Measurements from ENCODE around the gene IL6R. TPM values are rescaled to one million over a fixed set of nuclear protein-coding genes. Genes with fewer than 3 reads are reported as not detected.

The IL6R gene
- total RNA-seq, 2 experiments from 2014 or later = 2.3 to 2.4 TPM

DNA sequence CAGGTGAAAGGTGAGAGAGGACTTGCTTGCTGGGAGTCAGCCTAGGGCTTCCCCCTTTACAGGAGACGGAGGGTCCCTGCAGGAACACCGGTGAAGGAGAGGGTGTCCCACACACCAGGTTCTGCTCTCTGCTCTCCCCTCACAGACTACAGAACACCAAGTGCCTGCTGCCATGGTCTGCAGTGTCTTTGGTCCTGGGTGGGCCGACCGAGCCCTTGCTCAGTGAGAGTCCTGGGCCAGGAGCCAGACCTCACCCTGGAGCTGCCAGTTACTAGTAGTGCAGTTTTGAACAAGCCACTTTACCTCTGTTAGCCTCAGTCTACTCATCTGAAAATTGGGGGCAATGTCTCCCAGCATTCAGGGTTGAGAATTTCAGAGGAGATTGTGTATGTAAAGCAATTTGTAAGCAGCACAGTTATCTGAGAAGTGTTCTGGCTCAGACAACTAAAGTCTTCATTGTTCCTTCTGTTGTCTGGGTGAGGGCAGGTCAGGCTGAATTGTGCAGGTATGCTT, 2.7 kb upstream of the IL6R start:
- no peak overlapping the region for H3K4me3 Mint-ChIP-seq
- H3K27me3 Mint-ChIP-seq = no peaks in the 10 kb centered on the region
- no peak for DNase-seq
- no peaks in the 10 kb centered on the region for H3K9me3 Mint-ChIP-seq
- peaks cover 50% of the 10 kb centered on the region for H3K4me1 Mint-ChIP-seq
- no peaks in the 10 kb centered on the region for H3K36me3 Mint-ChIP-seq
- H3K27ac Mint-ChIP-seq = no peak overlapping the region

DNA sequence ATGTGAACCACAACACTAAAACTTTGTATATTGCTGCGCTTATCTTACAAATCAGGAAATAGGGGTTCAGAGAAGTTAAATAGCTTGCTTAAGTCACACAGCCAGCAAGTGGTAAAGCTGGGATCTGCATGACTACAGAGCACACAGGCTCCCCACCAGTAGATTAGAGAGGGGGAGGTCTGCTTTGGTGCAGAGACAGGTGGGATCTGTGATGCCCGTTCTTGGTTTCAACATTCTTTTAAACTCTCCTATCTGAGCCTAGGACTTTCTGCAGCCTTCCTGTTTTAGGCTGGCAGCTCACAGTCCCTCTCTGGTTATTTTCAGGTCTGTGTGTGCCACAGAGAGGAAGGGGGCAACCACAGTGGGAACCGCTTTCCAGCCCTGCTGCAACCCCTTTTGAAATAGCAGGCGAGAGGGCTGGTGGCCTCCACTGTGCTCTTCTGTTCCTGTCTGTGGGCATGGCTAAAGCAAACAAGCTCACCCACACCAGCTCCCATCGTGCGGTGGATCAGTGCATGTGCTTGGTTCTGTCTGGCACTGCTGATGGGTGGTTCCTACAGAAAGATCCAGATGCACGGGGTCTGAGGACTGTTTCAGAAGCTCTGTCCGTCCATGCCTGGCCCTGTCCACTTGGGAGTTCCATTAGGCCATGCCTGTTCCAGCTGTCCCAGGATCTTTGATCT, 1.7 kb upstream of the IL6R start:
- DNase-seq = no peak
- Mint-ChIP-seq H3K27ac (no peak overlapping the region), H3K4me1 (peaks cover 60% of the 10 kb centered on the region), H3K4me3 (no peak overlapping the region), H3K36me3 (no peaks in the 10 kb centered on the region), H3K9me3 (no peaks in the 10 kb centered on the region), H3K27me3 (no peaks in the 10 kb centered on the region)

DNA sequence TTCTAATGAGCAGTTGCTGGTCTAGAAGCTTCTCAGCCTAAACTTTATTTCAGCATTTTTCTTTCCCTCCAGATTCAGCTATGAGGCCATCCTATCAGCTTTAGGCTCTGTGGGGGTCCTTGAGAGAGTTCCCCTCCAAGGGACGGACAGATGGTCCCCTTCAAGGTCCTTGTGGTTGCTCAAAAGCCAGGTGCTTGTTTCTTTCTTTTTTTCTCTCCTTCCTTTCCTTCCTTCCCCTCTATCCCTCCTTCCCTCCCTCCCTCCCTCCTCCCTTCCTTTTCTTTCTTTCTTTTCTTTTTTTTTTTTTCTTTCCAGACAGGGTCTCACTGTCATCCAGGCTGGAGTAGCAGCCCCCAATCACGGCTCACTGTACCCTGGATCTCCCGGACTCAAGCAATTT, 1.2 kb upstream of the IL6R start:
- H3K27ac Mint-ChIP-seq = no peak overlapping the region
- H3K36me3 Mint-ChIP-seq = no peaks in the 10 kb centered on the region
- peaks cover 66% of the 10 kb centered on the region for H3K4me1 Mint-ChIP-seq
- no peaks in the 10 kb centered on the region for H3K27me3 Mint-ChIP-seq
- H3K4me3 Mint-ChIP-seq = no peak overlapping the region
- DNase-seq = no peak
- H3K9me3 Mint-ChIP-seq = no peaks in the 10 kb centered on the region

DNA sequence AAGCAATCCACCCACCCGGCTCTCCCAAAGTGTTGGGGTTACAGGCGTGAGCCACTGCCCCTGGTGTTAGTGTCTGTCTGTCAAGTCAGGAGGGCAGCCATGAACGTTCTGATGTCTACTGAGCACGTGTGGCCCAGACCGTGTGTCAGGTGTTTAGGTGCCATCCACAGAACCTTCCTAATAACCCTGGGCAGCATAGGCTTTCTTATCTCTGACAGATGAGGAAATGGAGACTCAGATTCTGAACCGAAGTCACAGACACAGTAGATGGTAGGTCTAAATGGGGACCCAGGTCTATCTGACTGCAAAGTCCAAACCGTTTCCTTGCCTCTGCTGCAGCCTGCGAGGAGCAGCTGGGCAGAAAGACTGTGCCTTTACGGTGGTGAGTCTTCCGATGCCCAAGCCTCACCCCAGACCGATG, 622 bp upstream of the IL6R start:
- DNase-seq = no peak
- Mint-ChIP-seq H3K4me3 (peak overlapping the region; percentile 63), H3K9me3 (no peaks in the 10 kb centered on the region), H3K36me3 (no peaks in the 10 kb centered on the region), H3K27ac (peak overlapping the region; percentile 64), H3K4me1 (peaks cover 71% of the 10 kb centered on the region), H3K27me3 (no peaks in the 10 kb centered on the region)

DNA sequence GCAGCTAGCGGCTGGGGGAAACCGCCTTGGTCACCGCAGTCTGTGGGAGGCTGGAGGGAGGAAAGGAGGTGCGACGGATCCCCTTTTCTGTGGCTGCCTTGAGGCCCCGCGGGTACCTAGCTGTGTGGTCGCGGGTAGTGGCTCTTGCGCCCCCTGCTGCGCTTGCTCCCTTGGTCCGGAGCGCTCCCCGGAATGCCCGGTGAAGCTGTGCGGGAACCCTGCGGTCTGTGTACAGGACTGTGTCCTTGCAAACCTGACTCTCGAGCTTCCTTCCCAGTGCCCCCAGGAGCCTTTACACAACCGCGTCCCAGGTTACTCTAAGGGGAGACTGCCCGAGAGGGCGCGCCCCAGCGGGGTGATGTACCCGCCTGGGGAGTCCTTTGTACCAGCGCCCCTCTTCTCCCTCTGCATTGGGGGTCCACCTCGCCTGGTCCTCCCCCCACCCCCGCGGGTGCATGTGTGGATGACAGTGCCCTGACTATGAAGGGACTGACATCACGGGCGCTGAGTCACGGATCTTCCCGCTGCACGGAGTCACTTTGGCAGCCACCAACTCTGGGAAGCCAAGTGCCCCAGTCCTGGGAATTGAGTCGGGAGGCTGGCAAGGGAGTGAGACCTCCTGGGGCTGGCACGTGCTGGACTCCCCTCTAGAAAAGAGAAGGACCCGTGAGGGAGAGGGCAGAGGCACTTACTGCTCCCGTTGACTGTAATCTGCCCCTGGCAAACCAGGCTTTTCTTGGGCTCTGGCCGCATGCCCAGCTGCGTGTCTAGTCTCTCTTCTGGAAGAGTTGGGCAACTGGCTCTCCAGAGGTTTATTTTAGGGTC, 816 bp downstream of the IL6R start:
- Mint-ChIP-seq H3K36me3 (no peaks in the 10 kb centered on the region), H3K27me3 (no peaks in the 10 kb centered on the region), H3K27ac (peak overlapping the region; percentile 89), H3K9me3 (no peaks in the 10 kb centered on the region), H3K4me1 (peaks cover 81% of the 10 kb centered on the region), H3K4me3 (peak overlapping the region; percentile 81)
- peak; percentile 72 for DNase-seq

DNA sequence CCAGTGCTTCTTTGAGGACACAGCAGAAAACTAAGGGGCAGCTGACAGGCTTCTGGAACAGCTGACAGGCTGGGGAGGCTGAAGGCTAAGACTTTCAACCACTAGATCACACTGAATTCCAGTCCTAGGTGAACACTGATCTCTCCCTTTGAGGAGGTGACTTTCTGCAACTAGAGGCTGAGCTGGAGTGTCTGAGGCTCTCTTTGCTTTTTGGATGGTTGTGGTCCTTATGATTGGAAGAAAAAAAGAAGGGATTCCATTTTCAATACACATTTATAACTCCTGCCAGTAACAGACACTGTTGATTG, 1.4 kb downstream of the IL6R start:
- no peak for DNase-seq
- H3K27ac Mint-ChIP-seq = peak overlapping the region; percentile 89
- H3K27me3 Mint-ChIP-seq = no peaks in the 10 kb centered on the region
- no peaks in the 10 kb centered on the region for H3K9me3 Mint-ChIP-seq
- H3K36me3 Mint-ChIP-seq = peaks cover 3% of the 10 kb centered on the region
- H3K4me1 Mint-ChIP-seq = peaks cover 84% of the 10 kb centered on the region
- H3K4me3 Mint-ChIP-seq = peak overlapping the region; percentile 81

DNA sequence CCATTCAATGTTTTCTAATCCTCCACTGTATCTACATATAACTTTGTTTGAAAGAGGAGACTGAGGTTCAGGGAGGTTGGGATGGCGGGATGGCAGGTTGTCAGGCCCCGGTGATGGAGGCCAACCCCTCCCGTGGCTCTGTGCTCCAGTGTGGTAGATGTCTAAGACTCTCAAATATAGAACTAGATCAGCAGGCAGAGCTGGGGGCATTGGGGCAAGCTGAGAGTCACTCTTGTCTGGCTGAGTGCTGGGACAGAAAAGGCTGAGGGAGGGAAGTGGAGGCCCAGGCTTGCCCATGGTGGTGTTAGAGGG, 1.7 kb downstream of the IL6R start:
- peaks cover 83% of the 10 kb centered on the region for H3K4me1 Mint-ChIP-seq
- peak overlapping the region; percentile 81 for H3K4me3 Mint-ChIP-seq
- H3K36me3 Mint-ChIP-seq = peaks cover 3% of the 10 kb centered on the region
- H3K27ac Mint-ChIP-seq = peak overlapping the region; percentile 89
- no peaks in the 10 kb centered on the region for H3K9me3 Mint-ChIP-seq
- H3K27me3 Mint-ChIP-seq = no peaks in the 10 kb centered on the region
- DNase-seq = no peak

DNA sequence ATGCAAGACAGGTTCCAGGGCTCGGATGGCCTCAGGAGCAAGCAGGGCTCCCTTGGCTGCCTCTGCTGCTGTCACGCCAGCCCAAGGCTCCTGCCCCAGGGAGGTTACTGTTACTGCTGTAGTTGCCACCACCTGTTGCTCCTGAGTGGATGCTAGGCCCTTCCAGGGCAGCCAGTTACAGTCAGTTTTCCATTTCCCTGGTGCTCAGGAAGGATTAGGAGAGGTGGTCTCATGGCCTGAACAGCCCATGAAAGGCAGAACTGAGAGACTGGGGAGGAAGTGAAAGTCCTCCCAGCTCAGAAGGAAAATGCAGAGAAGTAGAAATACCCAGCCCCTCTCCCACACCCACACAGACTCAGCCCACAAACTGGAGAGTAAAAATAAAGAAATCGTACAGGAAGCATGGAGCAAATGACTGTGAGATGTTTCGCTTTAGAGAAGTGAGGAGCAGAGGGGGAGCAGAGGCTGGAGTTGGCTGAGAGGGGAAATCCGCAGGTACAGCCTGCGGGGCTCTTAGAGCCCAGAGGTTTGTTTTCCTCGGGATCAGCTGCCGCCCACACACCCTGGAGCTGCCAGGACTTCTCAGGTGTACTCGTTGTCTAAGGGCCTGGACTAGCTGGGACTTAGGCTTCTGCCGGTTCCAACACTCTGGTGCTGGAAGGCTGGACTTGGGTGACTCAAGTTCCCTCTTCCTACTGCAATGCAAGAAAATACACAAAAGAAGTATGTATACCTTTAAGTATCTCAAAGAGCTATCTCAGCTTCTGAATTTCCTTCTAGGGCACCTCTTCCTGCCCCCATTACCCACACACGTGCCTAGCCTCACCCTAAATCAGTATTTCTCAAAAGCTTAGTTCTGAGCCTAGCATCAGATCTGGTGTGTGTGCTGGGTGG, 2.3 kb downstream of the IL6R start:
- Mint-ChIP-seq H3K27ac (peak overlapping the region; percentile 89), H3K4me1 (peaks cover 78% of the 10 kb centered on the region), H3K27me3 (no peaks in the 10 kb centered on the region), H3K4me3 (peak overlapping the region; percentile 81), H3K36me3 (peaks cover 3% of the 10 kb centered on the region), H3K9me3 (no peaks in the 10 kb centered on the region)
- DNase-seq = peak; percentile 67

DNA sequence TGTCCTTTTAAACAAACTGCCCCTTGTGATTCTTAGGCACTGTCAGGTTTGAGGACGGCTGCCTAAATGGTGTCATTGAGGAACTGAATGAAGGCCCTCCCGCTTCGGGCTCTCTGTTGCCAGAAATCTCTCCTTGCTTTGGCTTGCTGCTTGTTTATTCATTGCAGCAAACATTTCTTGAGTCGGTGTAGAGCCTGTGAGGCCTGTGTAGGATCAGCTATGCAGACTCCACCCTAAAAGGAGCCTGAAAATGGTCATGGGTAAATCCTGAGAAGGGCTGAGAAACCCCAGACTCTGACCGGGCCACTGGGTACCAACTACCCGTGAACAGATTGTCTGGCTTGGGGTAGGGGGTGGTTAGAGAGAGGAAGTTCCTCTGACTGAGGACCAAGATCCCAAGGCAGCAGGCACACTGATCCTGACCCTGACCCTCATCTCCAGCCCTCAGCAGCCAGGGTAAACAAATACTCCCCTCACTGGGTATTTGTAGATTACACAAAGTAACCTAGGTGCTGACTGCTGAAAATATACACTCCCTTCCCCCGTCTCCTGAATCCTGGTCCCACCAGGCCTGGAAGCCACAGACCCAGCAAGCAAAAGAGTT, 3.1 kb downstream of the IL6R start:
- Mint-ChIP-seq H3K27ac (peak overlapping the region; percentile 89), H3K9me3 (no peaks in the 10 kb centered on the region)
- no peak for DNase-seq

DNA sequence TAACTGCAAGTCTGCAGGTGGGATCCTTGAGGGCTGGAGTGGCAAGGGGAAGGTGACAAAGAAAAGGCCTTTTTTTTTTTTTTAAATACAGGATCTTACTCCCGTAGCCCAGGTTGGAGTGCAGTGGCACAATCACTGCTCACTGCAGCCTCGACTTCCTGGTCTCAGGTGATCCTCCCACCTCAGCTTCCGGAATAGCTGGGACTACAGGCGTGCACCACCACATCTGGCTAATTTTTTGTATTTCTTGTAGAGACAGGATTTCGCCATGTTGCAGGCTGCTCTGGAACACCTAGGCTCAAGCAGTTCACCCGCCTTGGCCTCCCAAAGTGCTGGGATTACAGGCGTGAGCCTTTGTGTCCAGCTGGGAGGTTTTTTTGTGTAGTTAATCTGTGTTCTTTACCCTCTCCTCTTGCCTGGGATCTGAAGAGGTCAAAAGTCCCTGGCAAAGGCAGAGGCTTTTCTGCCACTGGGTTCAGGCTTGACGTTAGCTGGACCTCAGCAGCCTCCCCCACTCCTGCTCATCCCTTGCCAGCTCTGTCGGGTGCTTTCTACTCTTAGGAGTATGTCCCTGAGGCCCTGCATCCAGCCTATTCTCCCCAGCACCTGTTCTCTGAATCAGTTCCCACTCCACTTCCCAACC, 5.2 kb downstream of the IL6R start:
- H3K9me3 Mint-ChIP-seq = no peaks in the 10 kb centered on the region
- DNase-seq = no peak
- H3K27ac Mint-ChIP-seq = peak overlapping the region; percentile 70
- H3K36me3 Mint-ChIP-seq = peaks cover 3% of the 10 kb centered on the region
- no peak overlapping the region for H3K4me3 Mint-ChIP-seq
- H3K4me1 Mint-ChIP-seq = peaks cover 69% of the 10 kb centered on the region
- no peaks in the 10 kb centered on the region for H3K27me3 Mint-ChIP-seq

More for the DNA sequence above, 3.1 kb downstream of the IL6R start:
- Mint-ChIP-seq H3K4me1 (peaks cover 73% of the 10 kb centered on the region), H3K36me3 (peaks cover 3% of the 10 kb centered on the region), H3K4me3 (peak overlapping the region; percentile 81), H3K27me3 (no peaks in the 10 kb centered on the region)

DNA sequence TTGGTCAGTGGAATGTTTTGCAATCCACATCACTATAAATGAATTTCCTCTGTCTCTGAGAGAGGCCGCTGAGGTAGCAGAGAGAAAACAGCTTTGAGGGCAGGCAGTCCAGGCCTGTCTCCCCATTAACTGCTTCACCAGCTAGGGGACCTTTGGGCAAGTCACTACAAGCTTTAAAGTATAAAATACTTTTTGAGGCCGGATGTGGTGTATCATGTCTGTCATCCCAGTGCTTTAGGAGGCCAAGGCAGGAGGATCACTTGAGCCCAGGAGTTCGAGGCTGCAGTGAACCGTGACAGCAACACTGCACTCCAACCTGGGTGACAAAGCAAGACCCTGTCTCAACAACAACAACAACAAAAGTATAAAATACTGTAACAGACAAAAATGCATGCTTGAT, 6.4 kb downstream of the IL6R start:
- no peaks in the 10 kb centered on the region for H3K27me3 Mint-ChIP-seq
- DNase-seq = no peak
- H3K4me1 Mint-ChIP-seq = peaks cover 63% of the 10 kb centered on the region
- peaks cover 3% of the 10 kb centered on the region for H3K36me3 Mint-ChIP-seq
- no peak overlapping the region for H3K27ac Mint-ChIP-seq
- no peak overlapping the region for H3K4me3 Mint-ChIP-seq
- no peaks in the 10 kb centered on the region for H3K9me3 Mint-ChIP-seq

DNA sequence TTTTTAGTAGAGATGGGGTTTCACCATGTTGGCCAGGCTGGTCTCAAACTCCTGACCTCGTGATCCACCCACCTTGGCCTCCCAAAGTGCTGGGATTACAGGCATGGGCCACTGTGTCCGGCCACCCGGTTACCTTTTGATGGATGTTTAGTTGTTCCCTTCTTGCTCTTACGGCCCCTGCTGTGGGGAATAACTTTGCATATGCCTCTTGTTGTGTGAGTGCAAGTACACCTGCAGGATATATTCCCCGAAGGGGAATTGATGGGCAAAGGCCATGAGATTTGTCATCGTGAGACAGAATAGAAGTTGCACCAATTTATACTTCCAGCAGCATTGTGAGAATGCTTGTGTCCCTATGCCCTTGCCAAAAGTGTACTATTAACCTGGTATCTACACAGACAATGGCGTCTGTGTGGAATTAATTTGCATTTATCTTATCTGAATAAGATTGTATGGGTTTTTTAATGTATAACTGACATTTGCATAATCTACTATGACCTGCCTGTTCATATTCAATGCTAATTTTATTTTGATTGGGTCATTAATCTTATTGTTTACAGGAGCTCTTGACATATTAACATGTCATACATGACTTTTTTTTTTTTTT, 8.1 kb downstream of the IL6R start:
- H3K36me3 Mint-ChIP-seq = peaks cover 3% of the 10 kb centered on the region
- no peaks in the 10 kb centered on the region for H3K27me3 Mint-ChIP-seq
- H3K4me3 Mint-ChIP-seq = no peak overlapping the region
- H3K9me3 Mint-ChIP-seq = no peaks in the 10 kb centered on the region
- no peak for DNase-seq
- H3K4me1 Mint-ChIP-seq = peaks cover 57% of the 10 kb centered on the region
- H3K27ac Mint-ChIP-seq = peak overlapping the region; percentile 1

DNA sequence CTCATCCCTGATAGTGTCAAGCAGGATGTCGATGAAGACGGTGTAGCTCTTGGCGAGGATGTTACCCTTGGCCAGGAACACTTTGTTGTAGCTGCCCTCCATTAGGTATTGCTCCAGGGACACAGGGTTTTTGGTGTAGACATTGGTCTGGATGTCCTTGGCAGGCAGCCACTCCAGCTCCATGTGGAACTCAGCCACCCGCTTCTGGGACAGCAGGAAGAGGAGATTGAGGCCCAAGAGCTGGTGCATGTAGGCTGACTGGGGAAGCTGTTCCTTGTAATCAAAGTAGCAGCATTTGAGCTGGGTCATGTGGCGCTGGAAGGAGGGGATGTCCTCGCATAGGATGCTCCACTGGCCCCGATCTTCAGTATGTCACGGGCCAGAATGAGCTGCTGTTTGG, 9.5 kb downstream of the IL6R start:
- no peak overlapping the region for H3K4me3 Mint-ChIP-seq
- no peak for DNase-seq
- no peaks in the 10 kb centered on the region for H3K27me3 Mint-ChIP-seq
- no peaks in the 10 kb centered on the region for H3K9me3 Mint-ChIP-seq
- peaks cover 4% of the 10 kb centered on the region for H3K36me3 Mint-ChIP-seq
- H3K27ac Mint-ChIP-seq = no peak overlapping the region
- H3K4me1 Mint-ChIP-seq = peaks cover 57% of the 10 kb centered on the region

All from activated naive CD8-positive, alpha-beta T cell treated with anti-CD3 and anti-CD28 coated beads for 36 hours (primary cell).